NCI-H510A treated with DMSO at 0.1 percent for 48 hours (cell line): Measurements from ENCODE around the gene AMIGO2.
"Not testable (repeated sequence)": the region's sequence is repeated elsewhere in the genome, so short reads cannot be mapped to it uniquely, and the experiment has no call there.

ENCODE experiments used
- DNase-seq: peaks from one replicate; lab custom pipeline; 2025; lab: John Stamatoyannopoulos, UW

AMIGO2 gene, protein sequence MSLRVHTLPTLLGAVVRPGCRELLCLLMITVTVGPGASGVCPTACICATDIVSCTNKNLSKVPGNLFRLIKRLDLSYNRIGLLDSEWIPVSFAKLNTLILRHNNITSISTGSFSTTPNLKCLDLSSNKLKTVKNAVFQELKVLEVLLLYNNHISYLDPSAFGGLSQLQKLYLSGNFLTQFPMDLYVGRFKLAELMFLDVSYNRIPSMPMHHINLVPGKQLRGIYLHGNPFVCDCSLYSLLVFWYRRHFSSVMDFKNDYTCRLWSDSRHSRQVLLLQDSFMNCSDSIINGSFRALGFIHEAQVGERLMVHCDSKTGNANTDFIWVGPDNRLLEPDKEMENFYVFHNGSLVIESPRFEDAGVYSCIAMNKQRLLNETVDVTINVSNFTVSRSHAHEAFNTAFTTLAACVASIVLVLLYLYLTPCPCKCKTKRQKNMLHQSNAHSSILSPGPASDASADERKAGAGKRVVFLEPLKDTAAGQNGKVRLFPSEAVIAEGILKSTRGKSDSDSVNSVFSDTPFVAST

DNA sequence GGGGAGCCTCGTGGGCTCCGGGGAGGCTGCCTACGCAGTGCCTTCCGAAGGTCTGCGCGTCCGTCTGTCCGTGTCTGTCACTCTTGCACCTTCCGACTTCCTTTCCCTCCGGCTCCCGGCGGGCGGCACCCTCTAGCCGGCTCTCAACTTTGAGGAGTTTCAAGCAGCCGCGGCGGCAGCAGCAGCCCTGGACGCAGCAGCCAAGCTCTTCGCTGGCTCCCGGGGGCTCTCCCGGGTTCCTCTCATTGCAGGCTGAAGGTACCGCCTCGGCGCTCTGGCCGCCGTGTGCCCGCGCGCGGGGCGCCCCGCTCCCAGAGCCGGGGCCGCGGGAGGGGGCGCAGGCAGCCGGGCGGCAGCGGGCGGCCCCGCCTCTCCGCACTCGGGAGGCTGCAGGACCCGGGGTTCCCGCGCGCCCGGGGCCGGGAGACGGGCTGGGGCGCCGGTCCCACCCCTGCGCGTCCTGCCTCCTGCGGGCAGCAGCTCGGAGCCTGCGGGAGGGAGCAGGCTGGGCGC lies at the start of gene AMIGO2, which contains the start of gene PCED1B:
TSS of gene AMIGO2 (minus strand) at position 492 of the 513 bp plus-strand sequence. CDS start 957 bp downstream, outside the sequence.
TSS of gene PCED1B (plus strand) at position 154 of the 513 bp plus-strand sequence. CDS start 155,443 bp downstream, outside the sequence.
- peak; percentile 61 for DNase-seq

DNA sequence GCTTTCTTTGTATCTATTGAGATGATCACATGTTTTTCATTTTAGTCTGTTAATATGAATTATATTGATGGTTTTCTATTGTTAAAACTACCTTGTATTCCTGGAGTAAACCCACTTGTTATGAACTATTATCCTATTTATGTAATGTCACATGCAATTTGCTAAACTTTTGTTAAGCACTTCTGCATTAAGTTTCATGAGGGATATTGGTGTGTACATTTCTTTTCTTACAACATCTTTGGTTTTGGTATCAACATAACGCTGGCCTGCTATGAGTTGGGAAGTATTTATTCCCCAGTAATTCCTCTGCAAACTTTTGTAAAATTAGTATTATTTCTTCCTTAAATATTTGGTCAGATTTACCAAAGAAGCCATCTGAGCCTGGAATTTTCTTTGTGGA lies 46.5 kb upstream of the AMIGO2 start:
- DNase-seq, result no peak

GRCh38 chr12:47124451-47124850 lies 44.7 kb upstream of the AMIGO2 start:
- DNase-seq, result no peak

DNA sequence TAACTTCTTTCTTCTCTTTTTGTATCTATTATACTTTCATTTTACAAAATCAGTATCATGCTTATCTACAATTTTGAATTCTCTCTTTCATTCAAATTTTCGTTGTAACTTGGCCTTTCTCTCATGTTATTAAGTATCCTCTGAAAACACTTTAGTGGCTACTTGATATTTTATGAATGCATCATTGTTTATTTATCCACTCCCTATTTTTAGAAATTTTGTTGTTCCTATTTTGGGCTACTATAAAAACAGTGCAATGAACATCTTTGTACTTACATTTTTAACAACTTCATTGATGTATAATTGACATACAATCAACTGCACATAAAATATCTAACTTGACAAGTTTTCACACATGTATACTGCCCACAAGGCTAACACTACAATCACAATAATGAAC lies 44.0 kb upstream of the AMIGO2 start:
- no peak for DNase-seq

DNA sequence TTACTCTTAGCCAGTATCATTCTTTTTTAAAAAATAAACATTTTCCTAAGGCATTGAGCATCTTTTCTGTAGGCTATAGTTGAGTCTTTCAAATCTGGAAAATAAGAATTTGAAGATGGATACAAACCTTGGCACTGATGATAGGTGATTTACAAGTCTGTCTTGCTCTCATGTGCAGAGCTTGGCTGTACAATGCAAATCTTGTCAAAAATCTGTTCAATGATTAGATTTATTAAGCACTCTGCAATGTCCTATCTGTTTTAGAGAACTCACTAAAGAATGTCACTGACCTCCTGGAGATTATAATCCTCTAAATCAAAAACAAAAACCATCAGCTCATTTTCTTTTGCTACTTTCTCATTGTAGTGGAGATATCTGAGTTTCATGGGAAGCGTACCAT lies 42.8 kb upstream of the AMIGO2 start:
- DNase-seq, result no peak

- no peak for DNase-seq
These were observed 41.4 kb upstream of the AMIGO2 start for GRCh38 chr12:47121146-47121545.

GRCh38 chr12:47120736-47121135 lies 41.0 kb upstream of the AMIGO2 start:
- DNase-seq, result no peak

DNA sequence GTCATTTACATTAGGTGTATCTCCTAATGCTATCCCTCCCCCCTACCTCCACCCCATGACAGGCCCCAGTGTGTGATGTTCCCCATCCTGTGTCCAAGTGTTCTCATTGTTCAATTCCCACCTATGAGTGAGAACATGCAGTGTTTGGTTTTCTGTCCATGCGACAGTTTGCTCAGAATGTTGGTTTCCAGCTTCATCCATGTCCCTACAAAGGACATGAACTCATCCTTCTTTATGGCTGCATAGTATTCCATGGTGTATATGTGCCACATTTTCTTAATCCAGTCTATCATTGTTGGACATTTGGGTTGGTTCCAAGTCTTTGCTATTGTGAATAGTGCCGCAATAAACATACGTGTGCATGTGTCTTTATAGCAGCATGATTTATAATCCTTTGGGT lies 37.5 kb upstream of the AMIGO2 start:
- DNase-seq, result not testable (repeated sequence)

GRCh38 chr12:47114481-47114892 lies 34.7 kb upstream of the AMIGO2 start:
- no peak for DNase-seq

DNA sequence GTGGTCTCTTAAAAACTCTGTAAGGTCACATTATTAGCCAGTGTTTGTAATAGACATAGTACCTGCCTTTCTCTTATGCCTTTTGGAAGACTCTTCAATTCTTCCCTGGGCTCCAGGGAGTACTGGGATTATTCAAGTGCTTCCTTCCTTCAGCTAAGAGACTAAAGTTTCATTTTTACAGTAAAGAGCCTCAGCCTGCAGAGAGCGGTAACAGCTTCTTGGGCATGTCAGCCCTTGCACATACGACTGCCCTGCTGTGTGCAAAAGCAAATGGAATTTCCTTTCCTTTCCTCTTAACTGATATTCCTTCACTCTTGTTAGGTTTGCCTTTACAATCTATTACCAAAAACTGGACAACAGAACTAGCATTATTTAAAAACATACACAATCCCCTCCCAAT lies 32.9 kb upstream of the AMIGO2 start:
- no peak for DNase-seq

DNA sequence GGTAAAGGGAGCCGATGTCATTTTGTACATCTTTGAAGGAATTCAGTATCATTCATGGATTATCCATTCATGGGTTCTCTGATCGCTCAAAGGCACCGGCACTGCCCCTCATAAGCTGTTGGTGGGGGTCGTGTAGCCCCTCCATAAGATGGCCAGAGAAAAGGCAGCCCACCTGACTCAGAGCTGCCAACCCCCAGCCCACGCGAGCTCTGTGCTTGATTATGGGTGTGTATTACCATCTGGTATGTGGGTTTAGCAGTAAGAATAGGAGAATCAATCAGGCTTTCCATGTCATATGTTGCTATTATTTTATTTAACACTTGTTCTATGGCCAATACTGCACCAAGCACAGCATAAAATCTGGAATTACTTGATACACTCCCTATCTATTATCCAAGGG lies 32.1 kb upstream of the AMIGO2 start:
- no peak for DNase-seq

DNA sequence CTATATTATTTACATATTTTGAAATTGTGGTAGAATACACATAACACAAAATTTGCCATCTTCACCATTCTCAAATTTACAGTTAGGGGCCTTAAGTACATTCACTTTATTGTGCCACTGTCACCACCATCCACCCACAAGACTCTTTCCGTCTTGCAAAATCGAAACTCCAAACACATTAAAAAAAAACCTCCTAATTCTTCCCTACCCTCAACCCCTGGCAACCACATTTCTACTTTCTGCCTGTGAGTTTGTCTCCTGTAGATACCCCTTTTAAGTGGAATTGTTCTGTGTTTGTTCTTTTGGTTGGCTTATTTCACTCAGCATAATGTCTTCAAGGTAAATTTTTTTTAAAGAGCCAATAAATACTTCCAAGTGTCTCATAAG lies 31.6 kb upstream of the AMIGO2 start:
- DNase-seq, result no peak

- no peak for DNase-seq
These were observed 31.1 kb upstream of the AMIGO2 start for GRCh38 chr12:47110718-47111391.

DNA sequence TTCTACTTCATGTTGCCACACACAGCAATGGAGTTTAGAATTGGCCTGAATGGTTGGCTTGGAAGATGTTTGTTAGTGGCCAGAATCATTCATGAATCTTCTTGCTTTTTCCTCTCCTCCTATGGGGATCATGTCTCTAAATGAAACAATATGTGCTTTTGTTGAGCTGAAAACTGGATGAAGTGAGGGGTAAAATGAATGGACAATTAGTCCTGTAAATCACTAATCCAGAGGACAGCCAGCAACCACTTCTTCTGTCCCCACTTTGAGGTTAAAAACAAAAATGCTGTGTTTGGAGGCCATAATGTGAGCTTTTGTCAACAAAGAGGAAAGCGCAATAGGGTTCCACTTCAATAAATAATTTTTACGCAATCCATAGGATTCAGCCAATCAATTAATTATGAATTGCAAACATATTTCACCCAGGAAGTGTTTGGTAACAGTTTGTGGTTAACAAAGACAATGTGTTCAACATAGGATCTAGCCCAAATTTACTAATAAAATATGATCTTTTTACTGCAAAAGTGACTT lies 30.3 kb upstream of the AMIGO2 start:
- no peak for DNase-seq

GRCh38 chr12:47107926-47108325 lies 28.2 kb upstream of the AMIGO2 start:
- peak; percentile 88 for DNase-seq

- DNase-seq, result peak; percentile 57
These were observed 27.7 kb upstream of the AMIGO2 start for GRCh38 chr12:47107446-47107845.

DNA sequence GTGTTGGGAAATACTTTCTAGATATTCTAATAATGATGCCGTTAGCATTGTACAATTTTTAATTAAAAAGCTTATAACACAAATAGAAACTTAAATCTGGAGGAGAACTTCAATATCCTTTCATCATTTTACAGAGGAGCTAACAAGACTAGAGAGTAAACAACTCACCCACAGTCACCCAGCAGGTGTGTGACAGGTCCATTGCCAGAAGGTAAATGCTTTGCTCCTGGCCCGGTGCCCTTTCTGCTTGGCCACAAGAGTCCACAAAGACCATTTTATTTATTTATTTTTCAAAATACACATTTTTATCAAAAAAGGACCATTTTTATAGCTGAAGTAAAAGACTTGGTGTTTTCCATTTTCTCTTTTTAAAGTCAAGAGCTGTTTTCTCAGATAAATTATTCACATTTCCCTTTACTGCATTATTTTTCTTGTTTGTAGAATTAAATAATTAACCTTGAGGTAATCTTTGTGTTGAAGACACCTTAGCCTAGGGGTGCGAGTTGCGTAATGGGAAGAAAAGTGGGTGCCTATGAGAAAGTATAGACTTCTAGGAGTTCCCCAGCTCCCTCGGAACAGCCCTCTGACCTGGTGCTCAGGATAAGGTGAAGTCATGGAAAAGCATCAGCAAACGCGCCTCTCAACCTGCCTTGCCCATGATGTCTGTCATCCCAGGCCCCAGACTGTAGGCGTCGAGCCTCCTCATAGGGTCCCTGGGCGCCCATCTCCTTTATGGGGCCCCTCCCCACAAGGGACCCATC lies 26.3 kb upstream of the AMIGO2 start:
- peak; percentile 66 for DNase-seq

DNA sequence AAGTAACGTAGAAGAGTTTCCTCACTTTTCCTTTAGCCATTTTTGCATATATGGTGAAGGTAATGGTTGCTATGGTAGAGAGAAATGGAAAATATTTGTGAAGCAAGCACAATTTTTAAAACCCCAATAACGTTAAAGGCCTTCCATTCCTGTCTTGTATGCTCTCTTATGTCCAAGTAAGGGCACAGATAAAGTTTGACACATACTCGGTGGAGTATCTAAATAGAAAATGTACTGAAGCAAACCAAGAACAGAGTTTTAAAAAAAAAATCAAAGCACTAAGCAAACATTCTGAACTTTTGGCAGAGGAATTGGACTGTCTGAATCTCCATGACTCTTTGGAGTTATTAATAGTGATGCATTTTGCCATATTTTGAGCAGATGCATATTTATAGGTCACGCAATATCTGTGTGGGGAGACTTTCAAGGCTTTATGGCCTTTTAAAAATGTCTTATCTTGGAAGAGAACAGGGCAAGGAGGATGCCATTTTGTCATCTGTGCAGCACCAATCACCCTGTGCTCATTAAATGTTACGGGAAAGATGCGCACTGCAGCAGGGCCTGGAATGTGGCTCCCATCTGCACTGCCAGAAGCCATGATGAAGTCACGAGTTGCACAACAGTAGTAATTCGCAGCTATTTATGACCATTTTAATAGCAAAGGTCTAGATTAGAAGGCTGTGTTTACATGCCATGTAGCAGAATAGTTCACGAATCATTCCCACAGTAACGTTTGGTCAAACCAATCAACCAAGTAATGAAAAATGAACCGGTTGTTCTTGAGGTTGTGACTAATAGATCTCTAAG lies 23.3 kb upstream of the AMIGO2 start:
- DNase-seq, result no peak

- no peak for DNase-seq
These were observed 22.6 kb upstream of the AMIGO2 start for GRCh38 chr12:47102406-47102805.

- no peak for DNase-seq
These were observed 20.4 kb upstream of the AMIGO2 start for GRCh38 chr12:47100160-47100559.

DNA sequence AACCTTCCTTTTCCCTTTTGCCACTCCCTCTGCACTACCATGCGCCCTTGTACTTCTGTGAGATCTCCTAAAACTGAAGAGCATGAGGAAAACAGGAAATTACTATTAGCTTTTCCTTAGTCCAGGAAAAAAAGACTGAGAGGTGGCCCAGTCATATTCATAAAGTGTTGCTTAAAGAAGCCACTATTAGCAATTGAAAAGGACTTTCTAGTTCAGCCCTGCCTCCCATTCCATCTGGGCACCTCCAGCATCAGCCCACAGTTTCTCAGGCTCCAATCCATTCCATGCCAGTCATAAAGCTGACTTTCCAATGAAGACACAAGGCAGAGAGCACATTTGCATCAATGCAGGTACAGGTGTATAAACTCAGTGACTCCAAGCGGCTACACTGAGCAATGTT lies 19.9 kb upstream of the AMIGO2 start:
- DNase-seq, result peak; percentile 49
